Measurements from ENCODE around the gene SSC5D.
A peak's percentile ranks its signal among the peaks of the same experiment; 100 is the strongest.
"Not testable (repeated sequence)": the region's sequence is repeated elsewhere in the genome, so short reads cannot be mapped to it uniquely, and the experiment has no call there.

The SSC5D gene

GRCh38 chr19:55487924-55488687 lies at the start of gene SSC5D:
Gene SSC5D (plus strand): TSS chr19:55488436. CDS start chr19:55488590, 154 bp downstream.
- DNase-seq, result peak; percentile 77

- no peak for DNase-seq
Measured at GRCh38 chr19:55439052-55439451, 49.2 kb upstream of the SSC5D start.

DNA sequence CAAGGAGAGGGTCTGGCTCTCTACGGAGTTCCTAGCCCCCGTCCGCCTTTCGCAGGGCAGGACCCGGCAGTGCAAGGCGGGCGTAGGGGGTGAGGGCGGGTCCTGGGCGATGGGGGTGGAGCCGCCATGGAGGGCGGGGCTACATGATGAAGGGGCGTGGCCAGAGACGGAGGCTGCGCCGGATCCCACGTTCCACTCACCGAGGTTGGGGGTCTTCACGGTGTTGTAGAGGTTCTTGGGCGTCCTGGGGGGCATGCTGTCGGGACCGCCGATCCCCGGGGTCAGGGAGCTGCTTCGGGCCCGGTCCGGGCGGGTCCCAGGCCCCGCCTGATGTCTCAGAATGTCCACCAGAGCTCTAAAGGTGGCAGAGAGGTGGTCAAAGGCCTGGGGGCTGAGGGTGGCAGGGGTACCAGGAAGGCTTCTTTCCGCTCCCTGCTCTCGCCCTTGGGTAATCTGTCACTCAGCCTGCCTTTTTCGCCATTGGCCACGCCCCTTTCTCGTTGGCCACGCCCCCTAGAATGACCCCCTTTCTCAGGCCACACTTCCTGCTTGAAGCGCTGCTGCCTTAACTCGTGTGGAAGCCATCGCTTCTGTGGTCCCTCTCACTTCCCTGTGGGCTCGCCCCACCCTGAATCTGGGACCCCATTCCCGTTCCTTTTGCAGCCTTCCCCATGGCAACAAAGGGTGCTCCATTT lies 47.7 kb upstream of the SSC5D start:
- DNase-seq, result peak; percentile 79

DNA sequence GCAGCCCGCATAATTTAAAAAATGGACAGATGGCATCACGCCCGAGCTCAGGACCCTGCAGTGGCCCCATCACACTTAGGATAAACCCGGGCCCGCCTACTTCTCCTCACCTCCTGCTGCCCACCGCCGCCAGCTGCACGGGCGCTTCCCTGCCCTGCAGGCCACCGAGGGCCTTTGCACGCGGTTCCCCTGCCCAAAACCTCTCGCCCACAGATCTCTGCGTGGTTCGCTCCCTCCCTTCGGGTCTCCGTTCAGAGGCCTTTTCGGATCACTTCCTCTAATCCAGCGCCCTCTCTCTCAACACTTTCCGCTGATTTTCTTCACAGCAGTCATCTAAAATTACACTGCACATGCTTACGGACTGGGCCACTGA lies 46.9 kb upstream of the SSC5D start:
- DNase-seq, result peak; percentile 84

GRCh38 chr19:55441692-55442321 lies 46.4 kb upstream of the SSC5D start:
- peak; percentile 94 for DNase-seq

GRCh38 chr19:55442372-55442961 lies 45.8 kb upstream of the SSC5D start:
- peak; percentile 76 for DNase-seq

GRCh38 chr19:55443045-55443823 lies 45.0 kb upstream of the SSC5D start, which contains the start of gene SHISA7:
Gene SHISA7 (minus strand): TSS chr19:55443300. CDS start chr19:55442863, 437 bp downstream.
- peak; percentile 85 for DNase-seq

- no peak for DNase-seq
Measured at GRCh38 chr19:55443824-55444480, 44.3 kb upstream of the SSC5D start.

DNA sequence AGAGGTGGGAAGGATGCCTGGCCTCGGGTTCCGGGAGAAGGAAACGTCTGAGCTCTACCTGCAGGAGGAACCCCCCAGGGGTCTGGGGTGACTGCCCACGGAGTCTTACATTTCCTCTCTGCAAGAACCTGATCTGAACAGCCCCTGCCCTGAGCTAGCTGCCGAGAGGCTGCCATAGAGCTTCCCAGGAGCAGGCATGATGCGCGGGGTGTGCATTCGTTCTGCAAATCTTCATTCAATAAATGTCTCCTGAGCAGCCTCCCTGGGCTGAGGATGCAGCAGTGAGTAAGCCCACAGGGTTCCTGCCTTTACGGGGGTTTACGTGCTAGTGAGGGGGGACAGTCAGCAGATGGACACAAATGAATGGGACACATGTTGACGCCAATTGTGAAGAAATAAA lies 43.6 kb upstream of the SSC5D start:
- DNase-seq, result no peak

DNA sequence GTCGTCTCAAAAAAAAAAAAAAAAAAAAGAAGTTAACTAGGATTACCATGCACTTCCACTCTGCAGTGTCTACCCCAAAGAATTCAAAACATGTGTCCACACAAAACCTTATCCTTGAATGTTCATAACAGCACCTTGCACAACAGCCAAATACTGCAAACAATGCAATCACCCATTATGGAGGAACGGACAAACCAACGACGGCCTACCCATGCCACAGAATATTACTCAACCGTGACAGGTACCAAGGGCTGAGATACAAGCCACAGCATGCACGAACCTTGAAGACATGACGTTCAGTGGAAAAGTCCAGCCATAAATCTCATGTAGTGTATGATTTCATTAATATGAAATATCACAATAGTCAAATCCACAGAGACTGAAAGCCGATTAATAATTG lies 42.2 kb upstream of the SSC5D start:
- peak; percentile 63 for DNase-seq

- DNase-seq, result peak; percentile 92
Measured at GRCh38 chr19:55447421-55448174, 40.6 kb upstream of the SSC5D start.

DNA sequence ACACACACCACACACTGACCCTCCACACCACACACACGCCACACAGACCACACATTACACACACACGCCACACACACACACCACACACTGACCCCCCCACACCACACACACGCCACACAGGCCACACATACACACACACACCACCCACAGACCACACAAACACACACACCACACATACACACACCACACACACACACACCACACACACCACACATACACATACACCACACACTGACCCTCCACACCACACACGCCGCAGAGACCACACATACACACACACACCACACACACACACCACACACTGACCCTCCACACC lies 40.1 kb upstream of the SSC5D start:
- not testable (repeated sequence) for DNase-seq

DNA sequence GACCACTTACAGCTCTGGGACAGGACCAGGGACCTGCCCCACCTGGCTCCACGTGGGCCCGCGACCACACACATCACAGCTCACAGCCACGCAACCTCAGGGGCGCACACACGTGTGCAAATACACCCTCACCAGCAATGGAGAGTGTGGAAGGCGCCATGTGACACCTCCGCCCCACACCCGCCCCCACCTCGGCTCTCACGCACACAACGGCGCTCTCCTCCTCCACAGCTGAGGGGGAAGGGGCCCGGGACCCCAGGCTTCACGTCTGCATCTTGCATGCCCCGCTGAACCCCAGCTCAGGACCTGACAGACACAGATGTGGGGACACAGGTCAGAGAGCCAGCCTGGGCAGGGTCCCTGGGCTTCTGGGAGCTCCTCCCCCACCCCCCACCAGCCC lies 38.8 kb upstream of the SSC5D start:
- DNase-seq, result no peak

- DNase-seq, result peak; percentile 70
Measured at GRCh38 chr19:55451163-55451964, 36.9 kb upstream of the SSC5D start.

GRCh38 chr19:55451965-55452748 lies 36.1 kb upstream of the SSC5D start:
- DNase-seq, result peak; percentile 78

GRCh38 chr19:55452749-55453346 lies 35.4 kb upstream of the SSC5D start:
- peak; percentile 98 for DNase-seq

DNA sequence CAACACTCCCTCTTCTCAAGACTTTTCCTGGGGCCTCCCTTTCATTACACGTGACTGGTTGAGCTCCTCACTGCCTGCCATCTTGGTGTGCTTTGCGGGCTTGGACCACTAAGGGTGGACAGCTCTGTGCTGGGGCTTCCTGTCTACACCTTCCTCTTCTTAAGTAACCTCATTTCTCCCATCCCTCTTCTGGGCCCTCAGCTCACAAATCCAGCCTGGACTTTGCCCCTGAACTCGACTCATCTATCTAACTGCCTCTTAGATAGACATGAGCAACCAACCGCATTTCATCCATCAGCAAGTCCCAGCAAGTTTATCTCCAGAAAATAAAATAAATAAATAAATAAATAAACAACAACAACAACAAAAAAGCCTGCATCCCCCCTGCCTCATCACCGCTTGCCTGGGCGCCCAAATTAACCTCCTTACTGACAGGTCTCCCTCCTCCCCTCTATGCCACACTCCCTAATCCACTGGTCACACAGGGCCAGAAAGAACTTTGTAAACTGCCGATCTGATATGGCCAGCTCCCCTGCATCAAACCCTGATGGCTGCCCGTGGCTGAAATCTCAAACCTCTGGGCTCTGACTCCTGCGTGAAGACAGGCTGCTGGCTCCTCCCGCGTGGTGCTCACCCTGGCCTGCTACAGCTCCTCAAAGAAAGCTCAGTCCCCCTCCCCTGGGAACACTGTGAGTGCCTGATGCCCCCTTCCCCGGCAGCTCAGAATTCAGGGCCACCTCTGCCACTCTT lies 34.5 kb upstream of the SSC5D start:
- peak; percentile 48 for DNase-seq

- DNase-seq, result peak; percentile 70
Measured at GRCh38 chr19:55454787-55455243, 33.4 kb upstream of the SSC5D start.
